Activated CD8-positive, alpha-beta T cell treated with anti-CD3 and anti-CD28 coated beads, Interleukin-2, amount 10 ng/mL, durations not matched to agents 7 days and 5 days (primary cell): Measurements from ENCODE around the gene ERCC4. TPM values are rescaled to one million over a fixed set of nuclear protein-coding genes. Genes with fewer than 3 reads are reported as not detected.

Experiments
- ATAC-seq: fragments of 150-1000 bp; cut with Tn5 transposase; one replicate; pipeline ENCODE4 v1.10.0; 2021; ENCODE audit warnings: moderate library complexity
- CTCF ChIA-PET: fragments of 350-600 bp; sonication (Branson Sonifier 250); formaldehyde crosslinking; loops from one replicate; lab custom pipeline; 2021; ENCODE audit warnings: antibody characterized with exemption; lab: Charles Lee
- POLR2A ChIA-PET: fragments of 350-600 bp; sonication (Branson Sonifier 250); formaldehyde crosslinking; loops from one replicate; lab custom pipeline; 2021; ENCODE audit warnings: antibody characterized with exemption; lab: Charles Lee
- DNase-seq: peaks from one replicate; pipeline ENCODE4 v3.0.0-alpha.2; 2020
- H3K27ac Mint-ChIP-seq: one replicate; pipeline ENCODE4 v1.8.0; 2021; ENCODE audit warnings: mild to moderate bottlenecking, mixed read lengths
- H3K27me3 Mint-ChIP-seq: one replicate; pipeline ENCODE4 v1.8.0; 2021; ENCODE audit warnings: low read depth, mixed read lengths
- H3K36me3 Mint-ChIP-seq: one replicate; pipeline ENCODE4 v1.8.0; 2021; ENCODE audit warnings: low read depth, mixed read lengths
- H3K4me1 Mint-ChIP-seq: one replicate; pipeline ENCODE4 v1.8.0; 2021; ENCODE audit warnings: low read depth, mixed read lengths
- H3K4me3 Mint-ChIP-seq: one replicate; pipeline ENCODE4 v1.8.0; 2021; ENCODE audit warnings: mild to moderate bottlenecking, mixed read lengths
- H3K9me3 Mint-ChIP-seq: one replicate; pipeline ENCODE4 v1.8.0; 2022; ENCODE audit warnings: mixed read lengths; ENCODE audit not compliant: insufficient read depth
- total RNA-seq, 2 experiments: library from RNA; stranded (reverse); gene quantifications; one replicate each; pipeline ENCODE4 v1.2.3, GENCODE V29; 2021

Gene ERCC4
- total RNA-seq, 2 experiments from 2014 or later: 8.9 to 12.8 TPM

DNA sequence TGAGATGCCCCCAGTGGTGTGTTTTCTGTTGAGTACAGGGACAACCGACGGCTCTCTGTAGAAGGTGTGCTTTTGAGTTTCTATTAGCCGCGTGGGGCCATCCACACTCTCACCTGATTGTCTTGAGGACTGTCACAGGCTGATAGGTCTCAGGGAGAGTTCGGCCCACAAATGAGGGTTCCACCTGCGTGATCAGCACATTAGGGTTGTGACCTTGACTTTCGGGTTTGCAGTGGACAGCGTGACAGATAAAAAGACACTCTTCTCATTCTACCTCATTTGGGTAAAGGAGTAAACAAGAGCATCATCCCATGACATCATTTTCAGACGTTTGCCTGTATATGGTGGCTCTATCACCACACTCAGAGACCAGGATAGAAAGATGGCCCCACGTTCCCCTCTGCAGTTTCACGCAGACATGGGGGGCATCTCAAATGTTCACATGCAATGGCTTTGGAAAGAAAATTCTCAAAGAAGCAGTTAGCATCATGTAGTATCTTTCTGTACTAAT lies 76.9 kb downstream of the ERCC4 start:
- ChIA-PET POLR2A (no interaction called here), CTCF (interaction anchor here (0.9 kb wide), 1 partner anchor 77 kb away, joined by 3 read pairs; the partner anchor contains the start of gene ERCC4)
- no peaks in the 10 kb centered on the region for H3K9me3 Mint-ChIP-seq
- H3K27ac Mint-ChIP-seq: no peak overlapping the region
- H3K36me3 Mint-ChIP-seq: no peaks in the 10 kb centered on the region
- peaks cover 7% of the 10 kb centered on the region for H3K4me1 Mint-ChIP-seq
- ATAC-seq (no peak), DNase-seq (no peak)
- H3K4me3 Mint-ChIP-seq: no peak overlapping the region
- peaks cover 4% of the 10 kb centered on the region for H3K27me3 Mint-ChIP-seq

DNA sequence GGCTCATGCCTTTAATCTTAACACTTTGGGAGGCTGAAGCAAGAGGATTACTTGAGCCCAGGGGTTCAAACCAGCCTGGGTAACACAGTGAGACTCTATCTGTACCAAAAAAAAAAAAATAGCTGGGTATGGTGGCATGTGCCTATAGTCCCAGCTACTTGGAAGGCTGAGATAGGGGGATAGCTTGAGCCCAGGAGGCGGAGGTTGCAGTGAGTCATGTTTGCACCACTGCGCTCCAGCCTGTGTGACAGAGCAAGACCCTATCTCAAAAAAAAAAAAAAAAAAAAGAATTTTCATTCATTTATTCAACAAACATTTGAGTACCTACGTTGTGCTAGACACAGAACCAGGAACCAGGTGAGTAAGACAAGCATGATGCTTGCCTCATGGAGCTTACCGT lies 77.6 kb downstream of the ERCC4 start:
- H3K4me3 Mint-ChIP-seq: no peak overlapping the region
- peaks cover 7% of the 10 kb centered on the region for H3K4me1 Mint-ChIP-seq
- H3K27ac Mint-ChIP-seq: no peak overlapping the region
- no peaks in the 10 kb centered on the region for H3K36me3 Mint-ChIP-seq
- no peak for ATAC-seq
- CTCF ChIA-PET: interaction anchor here (0.9 to 1.4 kb wide), 2 partner anchors 78 to 79 kb away, joined by 3 read pairs; partner anchors contain the start of gene ERCC4
- no peaks in the 10 kb centered on the region for H3K9me3 Mint-ChIP-seq
- DNase-seq: no peak
- H3K27me3 Mint-ChIP-seq: peaks cover 4% of the 10 kb centered on the region
- POLR2A ChIA-PET: interaction anchor here (0.6 kb wide), 1 partner anchor 1308 kb away, joined by 4 read pairs; no protein-coding TSS in a partner anchor

DNA sequence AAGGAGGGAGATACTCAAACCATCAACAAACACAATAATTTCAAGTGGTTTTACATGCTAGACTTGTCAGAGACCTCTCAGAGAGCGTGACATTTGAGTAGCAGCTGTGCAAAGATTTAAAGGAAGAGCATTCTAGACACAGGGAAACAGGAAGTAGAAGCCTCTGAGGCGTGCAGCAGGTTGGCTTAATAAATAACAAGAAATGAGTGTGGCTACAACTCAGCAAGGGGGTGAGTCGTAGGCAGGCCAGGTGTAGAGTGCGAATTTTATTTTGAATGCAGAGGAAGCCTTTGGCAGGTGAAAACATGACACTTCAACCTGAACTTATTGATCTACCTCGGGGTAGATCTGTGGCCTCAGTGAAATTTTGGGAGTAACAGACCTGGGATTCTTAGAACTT lies 78.0 kb downstream of the ERCC4 start:
- Mint-ChIP-seq H3K9me3 (no peaks in the 10 kb centered on the region), H3K27ac (no peak overlapping the region), H3K27me3 (peaks cover 7% of the 10 kb centered on the region), H3K36me3 (no peaks in the 10 kb centered on the region), H3K4me3 (no peak overlapping the region), H3K4me1 (peaks cover 11% of the 10 kb centered on the region)
- no peak for ATAC-seq
- ChIA-PET CTCF (interaction anchor here (0.9 to 1.4 kb wide), 3 partner anchors 78 to 79 kb away, joined by 3 read pairs; partner anchors contain the start of gene ERCC4), POLR2A (interaction anchor here (0.6 kb wide), 1 partner anchor 1309 kb away, joined by 4 read pairs; no protein-coding TSS in a partner anchor)
- no peak for DNase-seq

DNA sequence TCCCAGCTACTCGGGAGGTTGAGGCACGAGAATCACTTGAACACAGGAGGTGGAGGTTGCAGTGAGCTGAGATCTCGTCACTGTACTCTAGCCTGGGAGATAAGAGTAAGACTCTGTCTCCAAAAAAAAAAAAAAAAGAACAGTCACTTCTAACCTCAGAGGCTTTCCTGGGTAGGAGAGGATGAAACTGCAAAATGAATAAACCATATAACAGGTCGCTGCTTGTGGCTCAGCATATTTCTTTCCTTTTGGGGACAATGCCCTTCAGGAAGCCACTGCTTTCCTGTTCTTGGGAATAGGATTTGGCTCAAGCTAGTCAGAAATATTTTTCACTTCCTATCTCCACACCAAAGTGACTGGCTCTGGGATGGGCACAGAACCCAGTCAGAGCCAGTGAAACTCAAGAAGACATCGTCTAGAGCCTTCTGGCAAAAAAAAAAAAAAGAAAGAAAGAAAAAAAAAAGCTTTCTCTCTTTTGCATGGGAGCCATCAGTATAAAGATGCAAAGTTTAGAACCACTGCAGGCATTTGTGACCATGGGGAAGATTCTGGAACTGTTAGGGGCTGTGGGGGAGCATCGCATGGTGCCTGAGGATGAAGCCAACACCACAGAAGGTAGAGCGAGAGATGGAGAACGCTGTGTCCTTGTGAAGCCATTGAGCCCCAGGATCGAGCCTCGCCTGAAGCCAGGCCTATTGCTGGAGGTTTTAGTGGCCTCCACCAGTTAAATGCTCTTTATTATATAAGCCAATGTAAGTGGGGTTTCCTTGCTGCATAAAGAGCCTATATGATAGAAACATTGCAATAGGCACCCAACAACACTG lies 79.3 kb downstream of the ERCC4 start:
- Mint-ChIP-seq H3K27ac (no peak overlapping the region), H3K4me1 (peaks cover 12% of the 10 kb centered on the region), H3K27me3 (peaks cover 13% of the 10 kb centered on the region), H3K4me3 (no peak overlapping the region), H3K36me3 (no peaks in the 10 kb centered on the region), H3K9me3 (no peaks in the 10 kb centered on the region)
- ChIA-PET POLR2A (no interaction called here), CTCF (interaction anchor here (1.0 kb wide), 1 partner anchor 79 kb away, joined by 3 read pairs; the partner anchor contains the start of gene ERCC4)
- DNase-seq: no peak
- ATAC-seq: no peak

DNA sequence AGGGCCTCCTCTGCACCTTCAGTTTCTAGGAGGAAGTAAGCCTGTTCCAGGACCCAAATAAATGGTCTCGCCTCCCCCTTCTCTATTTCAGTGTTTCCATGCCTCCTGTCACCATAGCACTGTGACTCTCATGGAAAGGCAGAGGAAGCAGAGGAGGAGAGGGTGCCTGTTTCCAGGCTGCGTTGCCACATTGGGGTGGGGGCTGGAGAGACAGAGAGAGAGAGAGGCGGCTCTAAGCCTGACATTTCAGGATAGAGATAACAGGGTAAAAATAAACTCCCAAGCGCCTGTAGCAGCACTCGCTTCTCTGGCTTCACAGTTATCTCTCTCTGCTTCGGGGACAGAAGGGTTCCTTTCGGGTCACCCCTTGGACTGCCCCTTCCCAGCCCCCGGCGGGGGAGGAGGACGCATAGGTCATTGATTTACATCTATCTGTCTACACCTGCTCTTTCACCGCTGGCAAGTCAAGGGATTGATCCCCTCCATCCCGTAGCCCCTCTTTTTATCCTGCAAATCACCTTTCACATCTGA lies 80.0 kb downstream of the ERCC4 start:
- H3K9me3 Mint-ChIP-seq: no peaks in the 10 kb centered on the region
- H3K27me3 Mint-ChIP-seq: peaks cover 13% of the 10 kb centered on the region
- peaks cover 12% of the 10 kb centered on the region for H3K4me1 Mint-ChIP-seq
- no peak overlapping the region for H3K27ac Mint-ChIP-seq
- ATAC-seq (no peak), DNase-seq (no peak)
- ChIA-PET CTCF (no interaction called here), POLR2A (no interaction called here)
- no peak overlapping the region for H3K4me3 Mint-ChIP-seq
- no peaks in the 10 kb centered on the region for H3K36me3 Mint-ChIP-seq

DNA sequence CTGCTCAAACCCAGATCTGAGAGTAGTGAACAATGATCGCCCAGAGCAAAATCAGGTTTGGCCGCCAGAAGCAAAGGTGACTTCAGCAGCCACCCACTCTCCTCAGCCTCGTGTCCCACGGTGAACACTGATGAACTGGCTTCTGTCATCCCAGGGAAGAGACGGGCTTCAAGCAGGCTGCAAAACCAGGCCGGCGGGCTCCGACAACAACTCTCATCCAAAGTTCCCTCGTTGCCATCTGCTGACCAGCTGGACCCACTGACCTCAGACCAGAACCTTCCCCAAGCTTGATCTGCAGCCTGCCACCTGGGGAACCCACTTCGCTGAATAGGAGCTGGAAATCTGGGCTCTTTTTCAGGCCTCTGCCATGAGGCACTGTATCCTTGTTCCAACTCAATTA lies 81.6 kb downstream of the ERCC4 start:
- peaks cover 12% of the 10 kb centered on the region for H3K4me1 Mint-ChIP-seq
- H3K27me3 Mint-ChIP-seq: peaks cover 13% of the 10 kb centered on the region
- ChIA-PET POLR2A (no interaction called here), CTCF (no interaction called here)
- H3K36me3 Mint-ChIP-seq: no peaks in the 10 kb centered on the region
- H3K4me3 Mint-ChIP-seq: no peak overlapping the region
- no peak overlapping the region for H3K27ac Mint-ChIP-seq
- no peak for DNase-seq
- ATAC-seq: no peak
- H3K9me3 Mint-ChIP-seq: no peaks in the 10 kb centered on the region

Other genes starting within 250 kb of the ERCC4 start
- 10 to 100 TPM; 15.5 to 16.6 TPM for gene MRTFB, start 151.2 kb downstream of the ERCC4 start, total RNA-seq